Kidney epithelial cell (primary cell): Measurements from ENCODE around the gene PIK3R5. TPM values are rescaled to one million over a fixed set of nuclear protein-coding genes. Genes with fewer than 3 reads are reported as not detected.

Source experiments
- DNase-seq: peaks from one replicate; pipeline ENCODE4 v3.0.0-alpha.2; 2010; ENCODE audit warnings: low read depth
- H3K27me3 ChIP-seq: 2 replicates; pipeline ENCODE4 v1.6.0; 2011; ENCODE audit warnings: low read length; ENCODE audit not compliant: control insufficient read depth, insufficient read depth
- H3K36me3 ChIP-seq: 2 replicates; pipeline ENCODE4 v1.5.1; 2011; ENCODE audit warnings: low read length; ENCODE audit not compliant: control insufficient read depth, insufficient read depth
- H3K4me3 ChIP-seq: 2 replicates; pipeline ENCODE4 v1.5.1; 2011; ENCODE audit warnings: low read depth, mild to moderate bottlenecking, control low read depth, low read length
- total RNA-seq: library from RNA; depleted of rRNA; stranded (reverse); fragments of >200 nt; gene quantifications from 2 replicates; pipeline ENCODE4 v1.2.3, GENCODE V29; 2015
- TF ChIP-seq, protein P1 (sequence below): IDR thresholded peaks from 2 replicates; pipeline ENCODE4 v1.5.1; 2011; ENCODE audit warnings: mild to moderate bottlenecking, moderate library complexity, low read length, control low read depth, inconsistent platforms; ENCODE audit not compliant: insufficient read depth, poor library complexity, severe bottlenecking

Gene PIK3R5
- total RNA-seq, 1 donor from 2014 or later = 1.7 TPM

DNA sequence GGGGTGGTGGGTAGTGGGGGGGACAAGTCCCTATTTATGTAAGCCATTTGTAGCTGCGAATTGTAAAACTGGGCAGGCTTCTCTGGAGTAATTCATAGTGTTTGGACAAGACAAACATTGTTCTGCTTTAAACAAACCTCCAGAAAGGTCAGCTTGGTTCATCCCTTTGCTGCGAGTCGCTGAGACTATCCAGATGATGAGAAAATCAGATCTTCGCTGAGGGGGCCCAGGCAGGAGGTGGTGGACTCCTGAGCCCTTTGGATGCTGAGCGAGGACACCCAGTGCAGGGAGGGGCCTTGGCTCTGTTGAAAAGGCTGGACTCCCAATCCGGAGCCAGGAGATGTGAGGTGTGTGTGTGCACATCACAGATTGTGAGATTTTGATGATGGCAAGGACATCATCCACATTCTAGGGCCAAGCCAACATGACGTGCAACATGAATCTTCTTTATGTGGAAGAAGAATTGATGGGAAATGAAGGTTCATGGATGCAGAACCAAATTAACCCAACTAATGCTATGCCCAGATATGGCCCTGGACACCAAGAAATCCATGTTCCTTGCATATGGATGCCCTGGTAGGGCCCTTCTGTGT is 40.8 kb upstream of the PIK3R5 start:
- DNase-seq = no peak
- TF ChIP-seq, protein P1, sequence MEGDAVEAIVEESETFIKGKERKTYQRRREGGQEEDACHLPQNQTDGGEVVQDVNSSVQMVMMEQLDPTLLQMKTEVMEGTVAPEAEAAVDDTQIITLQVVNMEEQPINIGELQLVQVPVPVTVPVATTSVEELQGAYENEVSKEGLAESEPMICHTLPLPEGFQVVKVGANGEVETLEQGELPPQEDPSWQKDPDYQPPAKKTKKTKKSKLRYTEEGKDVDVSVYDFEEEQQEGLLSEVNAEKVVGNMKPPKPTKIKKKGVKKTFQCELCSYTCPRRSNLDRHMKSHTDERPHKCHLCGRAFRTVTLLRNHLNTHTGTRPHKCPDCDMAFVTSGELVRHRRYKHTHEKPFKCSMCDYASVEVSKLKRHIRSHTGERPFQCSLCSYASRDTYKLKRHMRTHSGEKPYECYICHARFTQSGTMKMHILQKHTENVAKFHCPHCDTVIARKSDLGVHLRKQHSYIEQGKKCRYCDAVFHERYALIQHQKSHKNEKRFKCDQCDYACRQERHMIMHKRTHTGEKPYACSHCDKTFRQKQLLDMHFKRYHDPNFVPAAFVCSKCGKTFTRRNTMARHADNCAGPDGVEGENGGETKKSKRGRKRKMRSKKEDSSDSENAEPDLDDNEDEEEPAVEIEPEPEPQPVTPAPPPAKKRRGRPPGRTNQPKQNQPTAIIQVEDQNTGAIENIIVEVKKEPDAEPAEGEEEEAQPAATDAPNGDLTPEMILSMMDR = no peak
- Histone ChIP-seq H3K36me3 (no peaks in the 10 kb centered on the region), H3K27me3 (peaks cover 38% of the 10 kb centered on the region), H3K4me3 (no peak overlapping the region)

DNA sequence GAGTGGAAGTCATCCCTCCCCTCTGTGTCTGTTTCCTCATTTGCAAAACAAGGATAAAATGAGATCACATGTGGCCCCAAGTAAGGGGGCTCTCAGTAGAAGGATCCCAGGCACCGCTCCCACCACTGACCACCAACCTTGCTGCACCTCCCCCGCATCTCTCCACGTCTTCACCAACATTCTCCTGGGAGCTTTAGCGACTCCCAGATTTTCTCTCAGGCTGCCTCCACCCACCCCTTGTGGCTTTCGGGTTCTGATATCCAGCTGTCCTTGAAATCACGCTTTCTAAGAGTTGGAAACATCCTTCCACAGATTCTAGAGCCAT is 39.4 kb upstream of the PIK3R5 start:
- no peak overlapping the region for H3K4me3 ChIP-seq
- TF ChIP-seq, protein P1 = no peak
- H3K36me3 ChIP-seq = no peaks in the 10 kb centered on the region
- DNase-seq = no peak
- H3K27me3 ChIP-seq = peaks cover 34% of the 10 kb centered on the region

DNA sequence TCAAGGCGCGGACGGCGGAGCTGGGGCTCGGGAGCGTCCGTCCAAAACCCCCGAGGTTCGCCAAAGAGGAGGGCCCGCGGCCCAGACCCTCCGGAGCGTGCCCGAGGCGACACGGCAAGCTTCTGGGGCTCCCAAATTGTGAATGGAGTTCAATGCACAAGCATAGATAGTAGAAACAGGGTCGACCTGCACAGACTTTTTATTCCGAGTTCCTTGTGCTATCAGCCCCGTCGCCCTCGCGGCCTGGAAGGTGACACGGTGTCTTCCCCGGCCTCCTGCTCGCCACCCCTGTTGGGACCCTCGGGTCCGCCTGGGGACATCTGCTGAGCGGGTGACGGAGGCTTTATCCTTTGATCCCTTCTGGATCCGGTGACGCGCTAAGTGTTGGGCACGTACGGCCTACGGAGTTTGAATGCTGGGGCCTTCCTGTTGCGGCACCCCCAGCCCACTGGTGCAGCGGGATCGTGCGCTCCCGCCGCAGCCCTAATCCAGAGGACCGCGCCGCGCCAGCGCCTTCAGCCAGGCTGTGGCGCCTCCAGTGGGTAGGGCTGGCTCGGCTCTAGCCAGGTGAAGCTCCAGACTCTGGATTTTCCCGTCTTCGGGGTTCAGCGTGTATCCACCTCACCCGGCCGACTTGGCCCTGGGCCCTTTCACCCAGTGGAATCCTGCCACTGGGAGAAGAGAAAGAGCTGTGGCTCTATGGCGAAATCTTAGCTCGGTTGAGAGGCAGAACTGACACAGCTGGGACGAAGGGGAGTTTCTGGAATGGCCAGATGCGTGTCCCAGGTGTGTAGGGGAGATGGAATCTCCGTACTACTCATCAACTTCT is 38.8 kb upstream of the PIK3R5 start:
- peaks cover 34% of the 10 kb centered on the region for H3K27me3 ChIP-seq
- no peak for DNase-seq
- TF ChIP-seq, protein P1 = peak; percentile 12

DNA sequence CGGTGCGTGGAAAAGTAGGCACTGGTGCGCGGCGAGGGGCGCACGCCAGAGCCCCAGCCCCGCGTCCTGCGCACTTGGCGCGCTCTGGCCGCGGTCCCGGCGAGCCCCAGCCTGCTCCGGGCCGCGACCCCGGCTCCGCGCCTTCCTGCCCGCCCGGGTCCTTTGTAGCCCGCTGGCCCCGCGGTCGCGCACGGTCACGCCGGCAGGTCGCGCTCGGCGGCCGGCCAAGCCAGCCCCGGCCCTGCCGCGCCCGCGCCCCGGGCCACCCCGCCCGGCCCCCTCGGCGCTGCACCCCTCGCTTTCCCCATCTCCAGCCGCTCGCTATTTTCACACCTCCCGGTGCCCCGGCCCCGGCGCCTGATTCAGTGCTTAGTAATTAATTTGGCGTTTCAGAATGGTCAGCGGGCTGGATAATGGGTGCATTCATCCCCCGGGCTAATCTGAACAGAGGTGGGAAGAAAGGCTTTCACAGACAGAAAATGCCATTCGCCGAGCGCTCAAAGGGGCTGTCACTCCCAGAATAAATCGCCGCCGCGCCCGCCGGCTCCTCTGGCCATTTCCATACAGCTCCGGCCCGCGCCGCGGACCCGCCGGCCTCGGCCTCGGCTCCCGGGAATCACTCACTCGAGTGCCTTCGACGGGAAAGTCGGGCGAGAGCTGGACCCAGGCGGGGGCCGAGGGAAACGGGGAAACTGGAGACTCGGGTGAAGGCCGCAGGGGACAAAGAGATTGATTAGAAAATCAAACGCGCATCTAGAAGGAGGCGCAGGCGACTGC is 38.0 kb upstream of the PIK3R5 start:
- Histone ChIP-seq H3K4me3 (no peak overlapping the region), H3K36me3 (no peaks in the 10 kb centered on the region), H3K27me3 (peaks cover 34% of the 10 kb centered on the region)
- DNase-seq = no peak
- TF ChIP-seq, protein P1 = no peak

More for the DNA sequence above, 38.8 kb upstream of the PIK3R5 start:
- no peak overlapping the region for H3K4me3 ChIP-seq
- no peaks in the 10 kb centered on the region for H3K36me3 ChIP-seq

DNA sequence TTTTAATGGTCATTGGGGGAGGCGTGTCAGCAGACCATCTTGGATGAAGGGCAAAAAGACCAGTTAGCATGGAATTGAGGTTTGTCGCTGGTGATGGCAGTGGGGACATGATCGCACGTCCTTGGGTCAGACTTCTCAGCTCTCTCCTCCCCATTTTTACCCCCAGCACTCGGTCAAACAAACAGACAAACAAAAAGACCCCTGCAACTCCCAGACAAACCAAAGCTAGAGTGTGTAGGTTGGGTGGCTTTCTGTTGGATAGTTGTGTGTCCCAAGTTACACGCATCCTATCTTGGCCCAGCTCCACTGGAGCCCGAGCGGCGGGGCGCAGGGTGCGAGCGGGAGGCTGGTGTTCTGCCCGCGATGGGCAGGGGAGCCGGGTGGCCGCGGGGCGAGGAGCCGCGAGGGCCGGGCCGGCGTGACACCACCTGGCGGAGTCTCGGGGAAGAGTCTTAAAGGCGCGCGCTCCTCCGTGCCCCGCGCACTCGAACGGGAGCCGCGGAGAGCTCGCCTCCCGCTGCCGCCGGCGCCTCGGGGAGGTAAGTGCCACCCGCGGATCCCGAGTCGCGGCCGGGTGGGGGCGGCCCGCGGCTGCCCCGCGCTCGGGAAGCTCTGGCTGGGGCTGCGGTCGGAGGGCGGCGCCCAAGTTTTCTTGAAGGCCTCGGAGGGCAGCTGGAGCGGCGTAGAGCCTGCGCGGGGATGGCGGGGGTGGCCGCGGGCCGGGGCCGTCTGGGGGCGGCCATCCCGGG is 37.3 kb upstream of the PIK3R5 start:
- no peaks in the 10 kb centered on the region for H3K36me3 ChIP-seq
- TF ChIP-seq, protein P1 = peak; percentile 8
- H3K4me3 ChIP-seq = no peak overlapping the region
- DNase-seq = no peak
- peaks cover 34% of the 10 kb centered on the region for H3K27me3 ChIP-seq
